Fibroblast of skin of right quadriceps (primary cell): ENCODE measurements around the gene SLC4A8.
A peak's percentile ranks its signal among the peaks of the same experiment; 100 is the strongest.
"Not testable (repeated sequence)": the region's sequence is repeated elsewhere in the genome, so short reads cannot be mapped to it uniquely, and the experiment has no call there.

Experiments
- DNase-seq: peaks from one replicate; pipeline ENCODE4 v3.0.0-alpha.2; 2013

SLC4A8 gene

GRCh38 chr12:51482929-51483697, 58.5 kb downstream of the SLC4A8 start:
- peak; percentile 54 for DNase-seq

GRCh38 chr12:51484119-51484518, 59.5 kb downstream of the SLC4A8 start:
- DNase-seq = no peak

GRCh38 chr12:51488281-51488680, 63.6 kb downstream of the SLC4A8 start:
- DNase-seq = no peak

GRCh38 chr12:51493281-51493680, 68.7 kb downstream of the SLC4A8 start:
- DNase-seq = no peak

- no peak for DNase-seq
Measured at GRCh38 chr12:51496895-51497294, 72.3 kb downstream of the SLC4A8 start.

GRCh38 chr12:51504851-51505250, 80.2 kb downstream of the SLC4A8 start:
- DNase-seq = no peak

GRCh38 chr12:51505360-51506105, 80.9 kb downstream of the SLC4A8 start:
- DNase-seq = peak; percentile 21

GRCh38 chr12:51507178-51507577, 82.5 kb downstream of the SLC4A8 start:
- no peak for DNase-seq

GRCh38 chr12:51508285-51508684, 83.7 kb downstream of the SLC4A8 start:
- DNase-seq = no peak

GRCh38 chr12:51511546-51512260, 87.1 kb downstream of the SLC4A8 start:
- no peak for DNase-seq

- DNase-seq = no peak
Measured at GRCh38 chr12:51512438-51512837, 87.8 kb downstream of the SLC4A8 start.

- DNase-seq = not testable (repeated sequence)
Measured at GRCh38 chr12:51515037-51515436, 90.4 kb downstream of the SLC4A8 start.

- no peak for DNase-seq
Measured at GRCh38 chr12:51517316-51517715, 92.7 kb downstream of the SLC4A8 start.

- no peak for DNase-seq
Measured at GRCh38 chr12:51517800-51518199, 93.2 kb downstream of the SLC4A8 start.

- no peak for DNase-seq
Measured at GRCh38 chr12:51519755-51520154, 95.1 kb downstream of the SLC4A8 start.

- no peak for DNase-seq
Measured at GRCh38 chr12:51520576-51521325, 96.1 kb downstream of the SLC4A8 start.

GRCh38 chr12:51521554-51522276, 97.1 kb downstream of the SLC4A8 start:
- DNase-seq = peak; percentile 30

- no peak for DNase-seq
Measured at GRCh38 chr12:51522696-51523095, 98.1 kb downstream of the SLC4A8 start.

GRCh38 chr12:51524386-51524901, 99.8 kb downstream of the SLC4A8 start:
- no peak for DNase-seq

- DNase-seq = no peak
Measured at GRCh38 chr12:51525518-51525917, 100.9 kb downstream of the SLC4A8 start.

- DNase-seq = no peak
Measured at GRCh38 chr12:51527966-51528365, 103.3 kb downstream of the SLC4A8 start.
